Tibial artery (tissue), 4 donors: ENCODE measurements around the gene MAP3K3.

Experiments used
- DNase-seq, 2 donors: peaks; one replicate each; pipeline ENCODE4 v3.0.0-alpha.2; 2019
- H3K27ac ChIP-seq, 2 donors: fragments of 200-600 bp; sonication (generic) in 1 of 2; 1 replicate in 1 of 2; 2 replicates in 1 of 2; pipeline ENCODE4 v1.5.1; 2018 to 2019; ENCODE audit warnings: mild to moderate bottlenecking in 1 of 2
- H3K27me3 ChIP-seq, 2 donors: fragments of 200-600 bp; sonication (generic) in 1 of 2; one replicate each; pipeline versions ENCODE4 v1.5.1 to v1.6.0; 2016 to 2019
- H3K36me3 ChIP-seq, 3 donors: fragments of 200-600 bp; sonication (generic) in 2 of 3; one replicate each; pipeline ENCODE4 v1.5.1; 2016 to 2019; ENCODE audit warnings: mild to moderate bottlenecking in 2 of 3
- H3K4me1 ChIP-seq, 4 donors: fragments of 200-600 bp; sonication (generic) in 2 of 4; 1 replicate in 3 of 4; 2 replicates in 1 of 4; pipeline ENCODE4 v1.5.1; 2016 to 2019
- H3K4me3 ChIP-seq, 2 donors: fragments of 200-600 bp; sonication (generic) in 1 of 2; 1 replicate in 1 of 2; 2 replicates in 1 of 2; pipeline ENCODE4 v1.5.1; 2018 to 2019; ENCODE audit warnings: mild to moderate bottlenecking in 2 of 2
- H3K9me3 ChIP-seq, 3 donors: fragments of 200-600 bp; sonication (generic) in 1 of 3; one replicate each; pipeline ENCODE4 v1.5.1; 2016 to 2019
- intact Hi-C: fragments of 100-400 bp; cut with DNase I; formaldehyde crosslinking; loops from one replicate; pipeline ENCODE4 v1.15.0; 2023; ENCODE audit warnings: low total_unique reads
- TF ChIP-seq, protein P1 (sequence below), 2 experiments: fragments of 200-600 bp in 1 of 2; fragments of 450-650 bp in 1 of 2; IDR thresholded peaks; one replicate each; pipeline ENCODE4 v1.5.1; 2017 to 2019; ENCODE audit warnings: antibody characterized with exemption in 2 of 2, mild to moderate bottlenecking in 1 of 2, moderate library complexity in 1 of 2

MAP3K3 gene

GRCh38 chr17:63722403-63722802 is 100.2 kb downstream of the MAP3K3 start:
- no peaks in the 10 kb centered on the region for H3K4me1 ChIP-seq

DNA sequence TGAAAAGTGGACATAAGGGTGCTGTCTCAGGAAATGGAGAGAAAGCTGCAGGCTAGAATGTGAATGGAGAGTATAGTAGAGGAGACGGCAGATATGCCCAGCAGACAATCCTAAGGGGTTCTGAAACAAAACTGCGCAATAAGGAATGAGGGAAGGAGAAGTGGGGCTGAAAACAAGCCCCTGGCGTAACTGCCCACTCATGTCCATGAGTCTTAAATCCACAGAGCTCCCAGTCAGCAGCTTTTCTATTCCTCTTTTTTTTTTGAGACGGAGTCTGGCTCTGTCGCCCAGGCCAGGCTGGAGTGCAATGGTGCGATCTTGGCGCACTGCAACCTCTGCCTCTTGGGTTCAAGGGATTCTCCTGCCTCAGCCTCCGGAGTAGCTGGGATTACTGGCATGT is 113.5 kb downstream of the MAP3K3 start:
- Histone ChIP-seq H3K27ac (no peak overlapping the region), H3K4me3 (no peak overlapping the region), H3K4me1 (peaks cover 0 to 10% (median 6%) of the 10 kb centered on the region in 4 donors), H3K27me3 (no peaks in the 10 kb centered on the region), H3K36me3 (no peaks in the 10 kb centered on the region), H3K9me3 (no peaks in the 10 kb centered on the region)
- intact Hi-C loops, result no loop called here
- no peak for DNase-seq
- TF ChIP-seq, protein P1, sequence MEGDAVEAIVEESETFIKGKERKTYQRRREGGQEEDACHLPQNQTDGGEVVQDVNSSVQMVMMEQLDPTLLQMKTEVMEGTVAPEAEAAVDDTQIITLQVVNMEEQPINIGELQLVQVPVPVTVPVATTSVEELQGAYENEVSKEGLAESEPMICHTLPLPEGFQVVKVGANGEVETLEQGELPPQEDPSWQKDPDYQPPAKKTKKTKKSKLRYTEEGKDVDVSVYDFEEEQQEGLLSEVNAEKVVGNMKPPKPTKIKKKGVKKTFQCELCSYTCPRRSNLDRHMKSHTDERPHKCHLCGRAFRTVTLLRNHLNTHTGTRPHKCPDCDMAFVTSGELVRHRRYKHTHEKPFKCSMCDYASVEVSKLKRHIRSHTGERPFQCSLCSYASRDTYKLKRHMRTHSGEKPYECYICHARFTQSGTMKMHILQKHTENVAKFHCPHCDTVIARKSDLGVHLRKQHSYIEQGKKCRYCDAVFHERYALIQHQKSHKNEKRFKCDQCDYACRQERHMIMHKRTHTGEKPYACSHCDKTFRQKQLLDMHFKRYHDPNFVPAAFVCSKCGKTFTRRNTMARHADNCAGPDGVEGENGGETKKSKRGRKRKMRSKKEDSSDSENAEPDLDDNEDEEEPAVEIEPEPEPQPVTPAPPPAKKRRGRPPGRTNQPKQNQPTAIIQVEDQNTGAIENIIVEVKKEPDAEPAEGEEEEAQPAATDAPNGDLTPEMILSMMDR (IDR thresholded peaks at IDR 0.05), result no peak

More at GRCh38 chr17:63722403-63722802, 100.2 kb downstream of the MAP3K3 start:
- Histone ChIP-seq H3K4me3 (no peak overlapping the region), H3K27ac (no peak overlapping the region), H3K9me3 (no peaks in the 10 kb centered on the region), H3K27me3 (no peaks in the 10 kb centered on the region), H3K36me3 (peaks cover 11 to 40% (median 26%) of the 10 kb centered on the region in 3 donors)
- no peak for DNase-seq
- intact Hi-C loops, result no loop called here
- TF ChIP-seq, protein P1 (IDR thresholded peaks at IDR 0.05), result no peak

- Histone ChIP-seq H3K4me1 (peaks cover 0 to 18% (median 8%) of the 10 kb centered on the region in 4 donors), H3K4me3 (peak overlapping the region; percentile 73 to 88), H3K27ac (peak overlapping the region; percentile 90), H3K27me3 (no peaks in the 10 kb centered on the region), H3K36me3 (peaks cover 2 to 10% (median 2%) of the 10 kb centered on the region in 3 donors), H3K9me3 (no peaks in the 10 kb centered on the region)
- TF ChIP-seq, protein P1 (IDR thresholded peaks at IDR 0.05), result no peak
- intact Hi-C loops, result no loop called here
- DNase-seq, result no peak
Observed at GRCh38 chr17:63740464-63741142, 118.4 kb downstream of the MAP3K3 start.

GRCh38 chr17:63741143-63741407 is 118.9 kb downstream of the MAP3K3 start:
- intact Hi-C loops, result no loop called here
- H3K9me3 ChIP-seq, result no peaks in the 10 kb centered on the region
- H3K27ac ChIP-seq, result peak overlapping the region; percentile 90
- peaks cover 0 to 18% (median 8%) of the 10 kb centered on the region in 4 donors for H3K4me1 ChIP-seq
- DNase-seq, result no peak
- peaks cover 7 to 14% (median 7%) of the 10 kb centered on the region in 3 donors for H3K36me3 ChIP-seq
- H3K27me3 ChIP-seq, result no peaks in the 10 kb centered on the region
- TF ChIP-seq, protein P1 (IDR thresholded peaks at IDR 0.05), result no peak
- H3K4me3 ChIP-seq, result peak overlapping the region; percentile 73 to 88

GRCh38 chr17:63741408-63742173 is 119.4 kb downstream of the MAP3K3 start, which contains the start of gene STRADA:
Gene STRADA, minus strand, starts transcription at chr17:63741799. Its CDS starts 13,430 bp downstream, at chr17:63728369.
- Histone ChIP-seq H3K4me1 (peaks cover 0 to 18% (median 8%) of the 10 kb centered on the region in 4 donors), H3K4me3 (peak within 1 kb of the TSS; percentile 73 to 88), H3K36me3 (peaks cover 10 to 20% (median 12%) of the 10 kb centered on the region in 3 donors), H3K27me3 (no peaks in the 10 kb centered on the region), H3K9me3 (no peaks in the 10 kb centered on the region), H3K27ac (peak within 1 kb of the TSS; percentile 90)
- TF ChIP-seq, protein P1 (IDR thresholded peaks at IDR 0.05), result no peak
- DNase-seq, result peak; percentile 98 to 99
- intact Hi-C loops, result no loop called here
